Measurements from ENCODE around the gene KLF13. TPM values are rescaled to one million over a fixed set of nuclear protein-coding genes. Genes with fewer than 3 reads are reported as not detected.

Gene KLF13
- total and polyA plus RNA-seq, 10 of the 15 experiments (the other 5 are each of a cell fraction or from before 2014, with no cell fraction given): 20.3 to 109 (median 51.4) TPM

DNA sequence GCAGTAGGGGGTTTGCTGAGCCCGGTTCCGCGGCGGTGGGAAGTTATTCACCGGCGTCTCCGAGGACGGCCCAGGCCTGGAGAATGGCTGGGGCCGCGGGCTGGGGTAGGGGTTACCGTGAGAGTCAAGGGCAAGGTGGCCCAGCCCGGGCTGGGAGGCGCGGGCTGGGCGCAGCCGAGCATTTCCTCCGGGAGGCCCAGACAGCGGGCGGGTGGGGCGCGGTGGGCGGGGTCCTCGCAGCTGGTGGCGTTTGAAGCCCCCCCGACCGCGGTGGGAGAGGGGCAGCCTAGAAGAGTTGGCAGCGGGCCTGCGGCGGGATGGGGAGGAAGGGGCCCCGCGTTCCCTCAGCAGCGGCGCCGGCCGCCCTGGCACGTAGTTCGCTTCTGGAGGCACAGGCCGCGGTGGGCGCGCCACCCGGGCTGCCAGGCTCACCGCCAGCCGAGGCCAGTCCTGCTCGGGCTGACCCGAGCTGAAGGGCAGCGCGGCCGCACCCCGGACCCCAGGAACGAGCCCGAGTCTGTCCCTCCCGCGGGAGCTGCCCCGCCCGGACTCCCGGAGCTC is 960 bp upstream of the KLF13 start (continued):
- TF ChIP-seq BHLHE40 (IDR thresholded peaks at IDR 0.05; ENCODE audit: borderline replicate concordance in 1 of 2, low read depth in 2 of 2, low read length in 1 of 2) (no peak; a peak in 1 of 4 replicates), CHD1 (IDR thresholded peaks at IDR 0.05; ENCODE audit: low read depth, low read length) (no peak), ZBED1 (IDR thresholded peaks at IDR 0.05; ENCODE audit: borderline replicate concordance) (no peak), ZZZ3 (IDR thresholded peaks at IDR 0.05; ENCODE audit: control insufficient read depth, insufficient read length, low read depth) (no peak), CHD4 (IDR thresholded peaks at IDR 0.05) (no peak), SREBF1 (IDR thresholded peaks at IDR 0.05; ENCODE audit: low read length) (no peak), WRNIP1 (IDR thresholded peaks at IDR 0.05; ENCODE audit: borderline replicate concordance, low read depth, low read length) (no peak), SMAD5 (IDR thresholded peaks at IDR 0.05; ENCODE audit: low read depth) (0 out of 2 replicates have a peak, but pooled peaks have one; percentile 27), SRF (IDR thresholded peaks at IDR 0.05; ENCODE audit: low read depth in 2 of 2, low read length in 2 of 2) (no peak), ETV6 (conservative IDR thresholded peaks at IDR 0.05 in 1 of 2, IDR thresholded peaks at IDR 0.05 in 1 of 2; ENCODE audit: borderline replicate concordance in 1 of 2, low read depth in 1 of 2) (no peak), BRCA1 (IDR thresholded peaks at IDR 0.05; ENCODE audit: low read depth, low read length) (no peak), SUZ12 (IDR thresholded peaks at IDR 0.05; ENCODE audit: unreplicated experiment) (no peak), POU2F2 (IDR thresholded peaks at IDR 0.05; ENCODE audit: borderline replicate concordance, low read depth, low read length) (no peak), RCOR1 (conservative IDR thresholded peaks at IDR 0.05; ENCODE audit: low read depth, low read length) (no peak)
- TF ChIP-seq, protein P1, sequence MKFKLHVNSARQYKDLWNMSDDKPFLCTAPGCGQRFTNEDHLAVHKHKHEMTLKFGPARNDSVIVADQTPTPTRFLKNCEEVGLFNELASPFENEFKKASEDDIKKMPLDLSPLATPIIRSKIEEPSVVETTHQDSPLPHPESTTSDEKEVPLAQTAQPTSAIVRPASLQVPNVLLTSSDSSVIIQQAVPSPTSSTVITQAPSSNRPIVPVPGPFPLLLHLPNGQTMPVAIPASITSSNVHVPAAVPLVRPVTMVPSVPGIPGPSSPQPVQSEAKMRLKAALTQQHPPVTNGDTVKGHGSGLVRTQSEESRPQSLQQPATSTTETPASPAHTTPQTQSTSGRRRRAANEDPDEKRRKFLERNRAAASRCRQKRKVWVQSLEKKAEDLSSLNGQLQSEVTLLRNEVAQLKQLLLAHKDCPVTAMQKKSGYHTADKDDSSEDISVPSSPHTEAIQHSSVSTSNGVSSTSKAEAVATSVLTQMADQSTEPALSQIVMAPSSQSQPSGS (IDR thresholded peaks at IDR 0.05; ENCODE audit: low read length): no peak
